SW 1271 (cell line): ENCODE data around the gene RBM47.

Experiments
- DNase-seq, 2 experiments: peaks; one replicate each; lab custom pipeline; 2025; lab: John Stamatoyannopoulos, UW

RBM47 gene

DNA sequence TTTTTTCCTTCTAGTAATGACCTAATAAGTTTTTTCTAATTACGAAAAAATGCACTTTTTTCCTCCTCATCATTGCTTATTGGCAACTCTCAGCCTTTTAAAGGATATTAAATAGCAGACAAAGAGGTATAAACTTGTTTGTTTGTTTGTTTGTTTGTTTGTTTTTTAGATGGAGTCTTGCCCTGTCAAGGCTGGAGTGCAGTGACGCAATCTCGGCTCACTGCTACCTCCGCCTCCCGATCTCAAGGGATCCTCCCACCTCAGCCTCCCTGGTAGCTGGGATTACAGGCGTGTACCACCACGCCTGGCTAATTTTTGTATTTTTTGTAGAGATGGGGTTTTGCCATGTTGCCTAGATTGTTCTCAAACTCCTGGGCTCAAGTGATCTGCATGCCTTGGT is 6.0 kb downstream of the RBM47 start:
- DNase-seq, result no peak

DNA sequence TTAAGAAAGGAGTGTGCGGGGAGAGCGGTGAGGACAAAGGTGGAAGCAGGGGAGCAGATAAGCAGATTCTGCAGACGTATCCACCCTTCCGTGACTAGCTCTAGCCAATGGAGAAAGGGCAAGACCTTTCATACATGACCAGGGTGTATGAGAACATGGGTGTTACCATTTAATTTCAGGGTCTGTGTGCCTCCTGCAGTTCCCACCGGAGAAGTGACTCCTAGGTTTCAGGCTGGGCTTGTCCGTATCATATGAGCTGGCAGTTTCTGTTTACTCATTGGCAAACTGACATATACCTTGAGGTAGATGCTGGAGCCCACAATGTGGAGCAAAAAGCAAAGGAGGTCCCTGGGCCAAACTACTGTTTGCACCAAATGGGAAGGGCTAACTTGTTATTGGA is 6.8 kb downstream of the RBM47 start:
- DNase-seq, result no peak

DNA sequence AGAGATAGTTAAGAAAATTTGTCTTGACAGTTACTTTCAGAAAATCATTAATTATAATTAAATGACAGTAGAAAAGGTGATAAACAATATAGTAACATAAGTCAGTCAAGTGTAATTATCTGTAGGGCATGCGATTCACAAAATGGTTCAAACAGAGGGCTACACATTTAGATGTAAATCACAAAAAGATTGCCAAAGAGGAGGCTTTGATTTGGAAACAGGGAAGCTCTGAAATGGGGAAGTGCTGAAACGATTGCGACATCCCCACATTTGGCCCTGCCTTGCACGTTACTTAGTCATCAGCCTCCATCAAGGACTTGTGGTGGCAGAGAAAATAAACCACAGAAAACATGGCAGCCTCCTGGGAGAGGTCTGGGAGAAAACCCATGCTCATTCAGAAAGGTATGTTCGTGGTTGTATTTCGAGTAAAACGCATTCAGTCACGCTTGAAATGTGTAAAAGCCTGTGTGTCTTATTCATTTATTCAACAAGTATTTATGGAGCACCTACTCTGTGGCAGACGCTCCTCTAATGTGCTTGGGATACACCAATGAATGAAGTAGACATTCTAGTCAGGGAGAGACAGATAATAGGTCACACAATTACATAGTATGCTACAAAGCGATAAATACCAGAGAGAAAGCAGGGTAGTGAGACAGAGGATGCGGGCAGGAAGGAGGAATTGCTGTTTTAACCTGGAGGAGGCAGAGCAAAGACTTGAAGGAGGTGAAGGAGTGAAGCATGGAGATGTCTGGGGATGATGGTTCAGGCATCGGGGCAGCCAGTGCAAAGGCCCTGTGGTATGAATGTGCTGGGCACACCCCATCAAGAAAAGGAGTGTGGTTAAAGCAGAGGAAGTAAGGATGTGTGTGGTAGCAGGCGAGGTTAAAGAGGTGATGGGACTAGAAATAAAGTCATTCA is 7.8 kb downstream of the RBM47 start:
- peak; percentile 5 to 7 for DNase-seq

DNA sequence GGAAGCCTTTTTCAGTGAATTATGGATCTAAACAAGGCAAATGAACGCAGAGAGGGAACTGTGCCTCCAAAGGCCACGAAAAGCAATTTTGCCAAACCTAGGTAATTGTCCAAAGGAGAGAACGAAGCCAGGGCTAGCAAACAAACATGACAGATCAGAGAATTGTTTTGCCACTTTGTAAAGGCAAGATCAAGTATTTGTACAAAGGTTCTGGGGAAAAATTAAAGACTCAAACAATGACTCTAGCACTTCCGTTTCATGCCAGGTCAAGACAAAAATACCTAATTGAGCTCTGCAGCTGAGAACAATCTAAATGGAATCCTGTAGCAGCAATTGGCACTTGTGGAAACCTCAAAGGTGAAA is 8.5 kb downstream of the RBM47 start:
- DNase-seq, result no peak

DNA sequence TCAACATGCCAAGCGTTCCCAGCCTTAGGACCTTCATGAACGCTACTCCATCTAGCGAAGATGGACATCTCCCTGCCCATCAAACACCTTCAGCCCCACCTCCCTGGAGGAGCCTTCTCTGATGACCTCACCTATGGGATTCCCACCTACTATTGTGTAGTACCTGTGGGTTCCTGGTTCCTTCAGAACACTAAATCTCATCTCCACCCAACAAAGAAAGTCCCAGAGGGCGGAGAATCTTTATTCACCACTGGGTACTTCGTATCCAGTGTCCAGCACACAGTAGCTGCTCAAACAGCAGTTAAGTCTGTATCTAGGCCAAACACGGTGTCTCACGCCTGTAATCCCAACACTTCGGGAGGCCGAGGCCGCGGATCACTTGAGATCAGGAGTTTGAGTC is 10.1 kb downstream of the RBM47 start:
- no peak for DNase-seq

DNA sequence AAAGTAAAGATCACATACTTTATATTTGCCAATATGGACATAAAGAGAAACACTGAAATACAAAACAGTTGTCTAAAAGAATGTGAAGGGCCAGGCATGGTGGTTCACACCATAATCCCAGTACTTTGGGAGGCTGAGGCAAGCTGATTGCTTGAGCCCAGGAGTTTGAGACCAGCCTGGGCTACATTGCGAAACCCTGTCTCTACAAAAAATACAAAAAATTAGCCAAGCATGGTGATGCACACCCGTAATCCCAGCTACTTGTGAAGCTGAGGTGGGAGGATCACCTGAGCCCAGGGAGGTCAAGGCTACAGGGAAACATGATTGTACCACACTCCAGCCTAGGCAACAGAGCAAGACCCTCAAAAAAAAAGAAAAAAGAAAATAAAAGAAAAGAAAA is 11.8 kb downstream of the RBM47 start:
- DNase-seq, result no peak

DNA sequence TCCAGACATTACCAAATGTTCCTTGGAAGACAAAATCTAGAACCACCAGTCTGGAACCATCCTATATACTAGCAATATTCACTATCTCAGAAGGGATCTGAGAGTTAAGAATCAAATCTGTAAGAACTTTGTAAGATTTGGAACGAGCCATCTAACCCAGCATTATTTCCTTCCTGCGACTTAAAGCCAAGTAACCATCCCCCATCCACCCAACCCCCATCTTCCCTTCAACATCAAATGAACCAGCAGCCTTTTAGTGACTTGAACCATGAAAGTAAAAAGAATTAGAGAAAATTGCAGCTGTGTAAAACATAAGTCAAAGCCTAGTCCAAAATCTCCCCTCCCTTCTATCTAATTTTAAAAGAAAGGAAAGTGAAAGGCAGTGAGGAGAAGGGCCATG is 15.6 kb downstream of the RBM47 start:
- no peak for DNase-seq

DNA sequence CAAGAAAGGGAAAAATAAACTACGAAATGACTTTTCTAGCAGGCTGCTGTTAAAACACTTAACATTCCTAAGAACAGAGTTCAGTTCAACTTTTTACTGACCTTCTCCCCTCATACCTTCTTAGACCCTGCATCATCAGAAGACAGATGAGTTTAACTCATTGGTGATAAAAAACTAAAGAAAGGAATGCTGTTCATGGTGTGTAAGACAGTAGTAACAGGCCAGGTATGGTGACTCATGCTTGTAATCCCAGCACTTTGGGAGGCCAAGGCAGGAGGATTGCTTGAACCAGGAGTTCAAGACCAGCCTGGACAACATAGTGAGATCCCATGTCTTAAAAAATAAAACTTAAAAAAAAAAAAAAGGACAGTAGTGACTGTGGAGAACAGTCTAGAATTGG is 16.2 kb downstream of the RBM47 start:
- no peak for DNase-seq

DNA sequence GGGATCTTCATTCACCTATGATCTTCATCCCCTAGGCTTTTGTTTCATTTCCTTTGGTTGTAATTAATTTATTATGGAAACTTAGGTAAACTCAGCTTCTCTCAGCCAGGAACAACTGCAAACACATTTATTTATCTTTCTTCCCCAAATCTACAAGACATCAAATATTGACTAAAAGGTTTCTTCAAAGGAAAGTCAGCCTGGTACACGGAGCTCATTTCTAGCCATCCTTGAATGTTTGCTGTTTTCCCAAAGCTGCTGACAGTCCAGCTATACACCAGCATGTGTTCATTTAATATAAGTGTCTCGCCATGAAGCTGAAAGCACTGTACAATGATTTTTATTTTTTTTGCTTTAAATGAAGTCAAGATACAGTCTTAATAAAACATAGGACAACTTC is 16.8 kb downstream of the RBM47 start:
- DNase-seq, result no peak

DNA sequence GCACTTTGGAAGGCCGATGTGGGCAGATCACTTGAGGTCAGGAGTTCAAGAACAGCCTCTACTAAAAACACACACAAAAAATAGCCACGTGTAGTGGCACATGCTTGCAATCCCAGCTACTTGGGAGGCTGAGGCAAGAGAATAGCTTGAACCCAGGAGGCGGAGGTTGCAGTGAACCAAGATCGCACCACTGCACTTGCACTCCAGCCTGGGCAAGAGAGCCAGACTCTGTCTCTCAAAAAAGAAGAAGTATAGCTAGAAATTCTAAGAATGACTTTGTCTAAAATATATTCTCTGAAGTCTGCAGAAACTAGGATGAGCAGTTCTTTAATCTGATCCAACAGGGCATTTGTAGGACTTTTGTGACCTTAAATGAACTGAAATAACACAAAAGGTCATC is 17.4 kb downstream of the RBM47 start:
- no peak for DNase-seq

DNA sequence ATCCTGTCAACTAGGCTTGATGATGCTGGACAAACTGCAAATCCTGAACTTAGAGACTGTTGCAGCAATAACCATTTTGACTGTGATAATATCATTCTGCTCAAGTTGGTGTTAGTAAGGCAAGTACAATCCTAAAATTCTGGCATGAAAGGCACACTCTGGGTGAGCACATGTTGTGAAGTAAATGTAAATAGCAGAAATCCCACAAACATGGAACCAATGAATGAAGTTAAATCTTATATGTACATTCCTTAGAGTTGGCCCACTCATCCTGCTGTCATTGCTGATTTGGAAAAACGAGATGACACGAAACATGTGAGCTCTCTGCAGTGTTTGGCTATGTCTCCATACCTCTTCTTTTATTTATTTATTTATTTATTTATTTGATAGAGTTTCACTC is 21.0 kb downstream of the RBM47 start:
- DNase-seq, result no peak

DNA sequence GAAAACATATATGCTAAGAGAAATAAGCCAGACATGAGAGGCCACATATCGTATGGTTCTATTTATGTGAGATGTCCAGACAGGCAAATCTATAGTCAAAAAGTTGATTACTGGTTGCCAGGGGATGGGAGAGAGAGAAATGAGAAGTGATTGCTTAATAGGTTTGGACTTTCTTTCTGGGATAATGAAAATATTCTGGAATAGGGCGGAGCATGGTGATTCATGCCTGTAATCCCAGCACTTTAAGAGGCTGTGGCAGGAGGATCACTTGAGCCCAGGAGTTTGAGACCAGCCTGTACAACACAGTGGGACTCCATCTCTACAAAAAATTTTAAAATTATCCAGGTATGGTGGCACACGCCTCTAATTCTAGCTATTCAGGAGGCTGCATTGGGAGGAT is 22.4 kb downstream of the RBM47 start:
- DNase-seq, result no peak

DNA sequence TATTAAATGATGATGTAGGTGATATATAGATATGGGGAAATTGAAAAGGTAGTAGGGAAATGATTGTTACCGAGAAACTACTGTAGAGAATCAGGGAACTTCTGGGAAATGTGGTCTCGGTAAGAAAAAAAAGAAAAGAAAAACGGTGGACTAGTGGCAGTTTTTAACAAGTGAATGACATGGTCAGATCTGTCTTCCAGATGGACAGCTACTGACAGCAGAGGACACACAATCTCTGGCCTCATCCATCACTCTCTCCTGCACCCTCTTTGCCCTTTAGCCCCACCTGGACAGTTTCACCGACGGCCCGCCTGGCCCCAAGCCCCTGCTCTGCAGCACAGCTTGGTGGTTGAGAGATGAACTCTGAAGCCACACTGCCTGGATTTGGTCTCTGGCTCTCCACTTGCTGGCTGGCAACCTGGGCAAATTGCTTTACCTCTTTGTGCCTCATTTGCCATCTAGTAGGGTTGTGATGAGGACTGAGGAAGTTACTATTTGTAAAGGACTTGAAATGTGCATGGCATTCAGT is 23.4 kb downstream of the RBM47 start:
- DNase-seq, result no peak

DNA sequence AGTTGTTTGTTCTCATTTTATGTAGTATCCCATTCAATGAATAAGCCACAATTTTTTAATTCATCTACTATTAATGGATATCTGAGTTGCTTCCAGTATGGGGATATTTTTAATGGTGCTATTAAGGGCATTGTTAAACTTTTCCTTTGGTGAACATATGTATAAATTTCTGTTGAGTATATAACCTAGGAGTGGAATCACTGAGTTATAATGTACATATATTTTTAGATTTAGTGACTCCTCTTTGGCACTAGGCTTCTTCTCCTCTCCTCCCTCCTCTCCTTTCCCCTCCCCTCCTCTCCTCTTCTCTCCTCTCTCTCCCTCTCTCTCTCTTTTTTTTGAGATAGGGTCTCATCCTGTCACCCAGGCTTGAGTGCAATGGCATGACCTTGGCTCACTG is 26.4 kb downstream of the RBM47 start:
- DNase-seq, result no peak

DNA sequence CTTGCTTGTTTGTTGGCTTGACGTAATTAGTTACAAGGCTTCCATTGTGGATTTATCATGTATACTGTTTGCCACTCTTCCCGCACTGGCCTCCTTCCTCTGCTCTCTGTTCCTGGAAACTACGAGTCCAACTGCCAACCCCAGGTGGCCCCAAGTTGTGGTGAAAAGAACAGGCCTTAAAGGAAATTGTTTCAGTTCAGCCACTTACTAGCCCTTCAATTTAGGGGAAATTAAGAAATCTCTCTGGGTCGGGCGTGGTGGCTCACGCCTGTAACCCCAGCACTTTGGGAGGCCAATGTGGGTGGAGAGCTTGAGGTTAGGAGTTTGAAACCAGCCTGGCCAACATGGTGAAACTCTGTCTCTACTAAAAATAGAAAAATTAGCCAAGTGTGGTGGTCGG is 28.0 kb downstream of the RBM47 start:
- DNase-seq, result no peak

DNA sequence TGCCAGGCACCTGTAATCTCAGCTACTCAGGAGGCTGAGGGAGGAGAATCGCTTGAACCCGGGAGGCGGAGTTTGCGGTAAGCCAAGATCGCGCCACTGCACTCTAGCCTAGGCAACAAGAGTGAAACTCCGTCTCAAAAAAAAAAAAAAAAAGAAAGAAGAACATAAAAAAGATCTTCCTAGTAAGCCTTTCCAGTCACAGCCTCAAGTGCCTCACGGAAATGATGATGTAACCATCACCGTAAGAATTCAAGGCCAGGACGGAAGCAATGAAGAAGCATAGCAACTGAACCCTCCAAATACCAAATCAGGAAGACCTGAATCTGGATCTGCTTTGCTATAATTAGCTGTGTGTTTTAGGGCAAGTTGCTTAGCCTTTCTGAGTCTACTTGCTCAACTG is 28.8 kb downstream of the RBM47 start:
- DNase-seq, result no peak

DNA sequence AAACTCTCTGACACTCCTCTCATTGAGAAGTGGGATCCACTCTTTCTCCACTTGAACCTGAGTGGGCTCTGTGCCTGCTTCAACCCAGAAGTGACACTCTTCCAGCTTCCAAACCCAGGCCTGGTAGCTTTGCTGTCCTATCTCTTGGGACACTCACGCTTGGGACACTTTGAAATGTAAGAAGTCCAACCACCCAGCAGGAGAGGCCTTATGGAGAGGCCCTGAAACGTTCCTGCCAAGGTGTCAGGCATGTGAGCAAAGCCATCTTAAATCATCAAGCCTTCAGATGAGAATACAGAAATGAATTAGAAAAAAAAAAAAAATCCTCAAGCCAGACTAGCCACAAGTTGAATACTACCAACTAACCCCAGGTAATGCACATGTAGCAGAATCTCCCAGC is 30.2 kb downstream of the RBM47 start:
- no peak for DNase-seq

DNA sequence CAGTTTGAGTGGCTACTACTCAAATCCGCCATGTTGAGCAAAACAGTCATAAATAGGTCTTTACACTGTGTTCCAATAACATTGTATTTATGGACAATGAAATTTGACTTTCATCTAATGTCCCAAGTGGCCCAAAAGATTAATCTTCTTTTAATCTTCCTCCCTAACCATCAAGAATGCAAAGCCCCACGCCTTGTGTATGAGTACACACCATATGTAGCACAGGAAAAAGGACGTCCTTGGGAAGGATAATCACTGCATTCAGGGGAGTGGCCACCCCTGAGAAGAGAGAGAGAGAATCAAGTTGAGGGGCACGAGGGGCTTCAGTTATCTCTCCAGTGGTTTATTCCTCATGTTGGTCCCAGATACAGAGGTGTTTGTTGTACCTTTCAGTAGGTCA is 33.1 kb downstream of the RBM47 start:
- DNase-seq, result no peak

DNA sequence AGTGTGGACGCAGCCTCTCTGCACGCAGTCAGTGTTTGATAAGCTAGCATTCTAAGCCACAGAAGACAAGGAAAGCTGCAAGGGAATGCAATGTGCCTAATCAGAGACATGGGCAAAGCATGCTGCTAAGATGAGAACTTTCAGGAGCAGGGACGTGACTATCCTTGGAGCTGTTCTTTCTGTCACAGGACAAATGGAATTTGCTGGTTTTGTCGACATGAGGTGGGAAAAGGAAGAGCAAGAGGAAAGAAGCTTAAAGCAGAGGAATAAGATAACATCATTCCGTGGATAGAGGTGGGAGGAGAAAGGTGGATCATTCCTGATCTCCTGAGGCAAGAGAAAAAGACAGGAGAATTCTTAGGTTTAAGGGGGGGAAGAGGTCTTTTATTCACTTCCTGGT is 33.7 kb downstream of the RBM47 start:
- no peak for DNase-seq

DNA sequence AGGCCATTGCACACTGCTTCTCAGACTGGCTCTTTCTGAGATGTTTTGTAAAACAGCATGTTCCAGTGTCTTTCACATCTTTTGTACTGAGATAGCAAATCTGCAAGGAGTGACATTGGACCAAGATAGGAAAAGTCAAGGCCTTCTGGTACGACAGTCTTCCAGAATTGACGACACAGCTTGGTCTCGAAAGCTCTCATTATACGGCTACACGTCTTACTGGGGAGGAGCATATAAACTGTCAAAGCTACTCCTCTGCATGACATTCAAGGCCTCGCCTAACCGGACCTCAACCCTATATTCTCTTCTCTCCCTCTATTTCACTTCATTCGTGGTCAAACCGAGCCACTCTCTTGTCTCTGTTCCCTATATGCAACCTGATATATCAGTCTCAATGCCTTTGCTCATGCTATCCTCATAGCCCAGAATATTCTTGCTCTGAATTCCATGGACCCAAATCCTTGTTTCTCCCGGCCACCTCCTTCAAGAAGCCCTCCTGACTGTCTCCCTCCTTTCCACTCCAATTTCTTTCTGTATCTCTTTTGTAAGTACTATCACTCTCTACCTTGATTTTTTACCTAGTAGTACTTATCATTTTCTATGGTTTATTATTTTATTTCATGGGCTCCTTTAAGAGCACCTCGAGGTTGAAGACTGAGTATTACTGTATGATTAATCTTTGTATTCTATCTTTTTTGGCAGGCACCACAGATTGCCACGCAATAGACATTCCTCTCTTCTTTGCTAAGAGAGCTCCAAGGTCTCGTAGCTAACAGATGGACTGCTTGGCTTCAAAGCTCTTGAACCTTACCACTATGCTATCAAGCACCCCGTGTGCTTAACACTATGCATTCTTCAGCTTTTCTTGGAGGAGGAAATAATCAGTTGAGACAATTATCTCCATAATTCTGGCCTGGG is 35.1 kb downstream of the RBM47 start:
- no peak for DNase-seq

DNA sequence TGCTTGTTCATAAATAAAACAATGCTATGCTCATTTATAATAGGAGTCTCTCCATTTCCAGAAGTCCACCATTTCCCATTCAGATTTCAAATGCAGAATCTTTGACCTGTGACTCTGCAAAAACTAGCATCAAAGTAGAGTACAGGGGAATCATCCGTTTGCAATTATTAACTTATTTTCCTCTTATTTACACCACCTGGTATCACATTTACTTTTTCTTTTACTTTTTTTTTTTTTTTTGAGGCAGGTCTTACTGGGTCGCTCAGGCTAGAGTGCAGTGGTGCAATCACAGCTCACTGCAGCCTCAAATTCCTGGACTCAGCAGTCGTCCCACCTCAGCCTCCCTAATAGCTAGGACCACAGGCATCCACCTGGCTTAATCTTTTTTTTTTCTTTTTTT is 37.6 kb downstream of the RBM47 start:
- DNase-seq, result no peak

DNA sequence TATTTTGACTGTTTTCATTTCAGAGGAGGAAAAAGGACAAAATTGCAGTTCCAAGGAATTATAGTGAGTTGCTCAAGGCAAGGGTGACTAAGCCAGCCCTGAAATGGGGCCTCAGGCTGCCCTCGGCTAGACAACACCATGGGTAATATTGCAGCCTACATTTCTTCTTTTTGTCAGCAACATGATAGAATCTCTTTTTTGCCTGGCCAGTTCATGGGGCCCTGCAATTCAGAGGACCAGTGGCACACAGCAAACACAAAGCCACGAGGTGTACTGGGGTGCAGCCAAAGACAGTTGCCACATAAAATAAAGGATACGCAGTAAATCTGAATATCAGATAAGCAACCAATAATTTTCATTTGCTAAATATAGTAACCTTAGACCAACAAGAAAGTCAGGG is 41.8 kb downstream of the RBM47 start:
- DNase-seq, result no peak

DNA sequence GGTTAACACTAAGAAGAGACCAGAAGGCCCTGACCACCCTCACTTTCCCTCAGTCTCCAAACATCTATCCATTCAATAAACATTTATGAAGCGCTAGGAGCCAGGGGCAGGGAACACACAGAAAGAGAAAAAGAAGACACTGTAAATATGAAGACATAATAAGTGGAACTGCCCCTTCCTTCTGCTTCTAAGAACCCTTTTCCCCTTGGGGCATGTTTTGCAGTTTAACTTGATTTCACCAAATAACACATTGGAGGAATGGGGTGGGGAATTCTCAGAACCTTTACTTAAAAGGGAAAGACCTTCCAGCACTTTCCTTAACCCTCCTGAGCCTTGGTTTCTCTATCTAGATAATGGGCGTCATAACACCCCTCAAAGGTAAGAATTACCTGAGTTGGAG is 42.3 kb downstream of the RBM47 start:
- no peak for DNase-seq
